GM18505 (cell line): Measurements from ENCODE around the gene ARHGEF11.

Experiments used
- ATAC-seq: cut with Tn5 transposase; IDR thresholded peaks from one replicate; pipeline ENCODE4 v1.9.1; 2021; ENCODE audit not compliant: unreplicated experiment
- POLR2A ChIP-seq: IDR thresholded peaks from 4 replicates; pipeline ENCODE4 v1.6.1; 2011; ENCODE audit warnings: borderline replicate concordance; ENCODE audit not compliant: insufficient read depth, insufficient read length; ENCODE audit errors: extremely low read depth

Gene ARHGEF11

GRCh38 chr1:156896490-156897033, 149.0 kb downstream of the ARHGEF11 start:
- no peak for TF ChIP-seq POLR2A
- ATAC-seq = no peak

DNA sequence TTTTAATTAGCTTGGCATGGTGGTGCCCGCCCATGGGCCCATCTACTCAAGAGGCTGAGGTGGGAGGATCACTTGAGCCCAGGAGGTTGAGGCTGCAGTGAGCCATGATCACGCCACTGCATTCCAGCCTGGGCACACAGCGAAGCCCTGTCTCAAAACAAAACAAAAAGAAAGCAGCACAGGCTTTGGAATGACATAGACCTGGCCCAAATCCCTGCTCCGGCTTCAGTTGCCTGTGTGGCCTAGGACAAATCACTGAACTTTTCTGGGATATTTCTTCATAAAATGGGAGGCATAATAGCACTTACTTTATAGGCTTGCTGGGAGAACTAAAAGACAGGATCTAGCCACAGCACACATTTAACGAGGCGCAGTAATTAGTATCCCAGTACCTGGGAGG, 149.6 kb downstream of the ARHGEF11 start:
- TF ChIP-seq POLR2A = no peak
- no peak for ATAC-seq

DNA sequence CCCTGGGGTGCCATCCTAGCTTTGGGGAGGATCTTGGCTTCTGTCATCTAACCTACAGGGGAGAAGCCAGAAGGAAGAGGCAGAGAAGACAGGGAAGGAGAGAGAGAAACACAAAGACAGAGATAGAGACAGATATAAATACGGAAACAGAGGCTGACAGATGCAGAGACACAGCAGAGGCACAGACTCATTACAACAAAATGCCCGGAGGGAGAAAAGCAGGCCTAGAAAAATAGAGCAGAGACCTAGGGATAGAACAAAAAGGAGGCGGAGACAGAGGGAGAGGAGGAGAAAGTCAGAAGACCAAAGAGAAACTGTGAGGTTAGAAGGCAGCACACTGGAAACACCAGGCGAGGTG, 150.1 kb downstream of the ARHGEF11 start:
- TF ChIP-seq POLR2A = no peak
- ATAC-seq = no peak

DNA sequence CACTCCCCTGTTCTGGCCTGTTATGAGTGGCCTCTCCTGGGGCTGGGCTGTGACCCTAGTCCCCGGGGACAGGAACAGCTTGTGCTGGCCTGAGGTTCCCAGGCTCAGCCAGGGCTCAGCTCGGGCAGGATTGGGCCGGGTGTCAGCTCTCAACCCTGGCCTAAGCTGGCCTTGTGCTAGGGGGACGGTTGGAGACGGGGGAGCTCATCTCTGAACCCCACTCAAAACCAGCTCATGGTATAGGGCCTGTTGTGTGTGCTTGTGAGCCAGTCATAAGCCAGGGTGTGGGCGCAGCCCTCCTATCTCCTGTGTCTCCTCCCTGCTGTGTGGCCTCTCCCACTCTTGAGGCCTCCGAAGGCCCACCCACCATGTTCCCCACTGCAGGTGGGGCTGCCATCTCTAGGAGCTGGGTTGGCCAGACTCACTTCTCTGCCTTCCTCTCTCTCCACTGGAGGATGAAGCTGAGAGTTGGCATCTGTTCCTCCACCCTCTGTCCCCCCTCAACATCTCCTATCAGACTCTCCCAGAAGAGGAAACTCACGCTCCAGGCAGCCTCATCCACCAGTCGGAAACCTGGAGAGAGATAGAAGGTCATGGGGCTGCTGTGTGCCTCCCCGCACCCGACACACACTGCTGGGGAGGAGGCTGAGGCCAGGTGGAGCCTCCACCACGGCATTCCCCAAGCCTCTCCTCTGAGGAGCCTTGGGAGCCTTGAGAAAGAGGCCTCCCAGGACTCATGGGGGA, 150.7 kb downstream of the ARHGEF11 start:
- no peak for TF ChIP-seq POLR2A
- no peak for ATAC-seq

- no peak for TF ChIP-seq POLR2A
- no peak for ATAC-seq
Observed at GRCh38 chr1:156894001-156894400, 151.5 kb downstream of the ARHGEF11 start.

DNA sequence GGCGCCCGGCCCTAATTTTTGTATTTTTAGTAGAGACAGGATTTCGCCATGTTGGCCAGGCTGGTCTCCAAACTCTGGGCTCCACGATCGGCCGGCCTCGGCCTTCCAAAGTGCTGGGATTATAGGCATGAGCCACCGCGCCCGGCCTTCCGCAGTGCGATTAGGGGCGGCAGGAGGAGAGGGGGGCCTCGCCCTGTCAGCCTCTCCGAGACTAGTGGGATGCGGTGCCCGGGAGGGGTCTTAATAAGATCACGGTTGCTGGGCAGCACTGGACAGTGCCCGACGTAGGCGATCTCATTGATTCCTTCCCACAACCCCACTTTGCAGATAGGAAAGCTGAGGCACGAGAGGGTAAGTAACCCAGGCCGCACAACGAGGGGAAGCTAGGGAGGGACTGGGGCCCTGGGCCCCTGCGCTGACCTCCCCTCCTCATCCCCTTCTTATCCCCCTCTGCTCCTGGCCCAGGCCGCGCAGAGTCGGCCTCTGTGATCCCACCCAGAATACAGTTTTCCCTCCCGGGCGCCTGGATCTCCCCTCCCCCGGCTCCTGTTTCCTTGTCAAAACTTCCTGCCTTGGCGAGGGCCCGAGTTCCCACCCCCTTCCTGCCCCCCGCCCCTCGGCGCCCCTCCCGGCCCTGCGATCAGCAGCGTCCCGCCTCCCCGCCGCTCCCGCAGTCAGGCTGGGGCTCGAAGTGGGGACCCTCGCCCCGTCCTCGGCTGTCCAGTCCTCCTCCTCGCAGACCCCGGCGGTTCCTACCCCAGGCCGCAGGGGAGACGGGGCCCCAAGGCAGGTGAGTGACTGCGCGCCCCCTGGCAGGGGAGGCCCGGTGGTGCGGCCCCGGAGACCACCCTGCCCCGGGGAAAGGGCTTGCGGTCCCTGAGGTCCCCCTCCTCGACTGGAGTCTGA, 152.2 kb downstream of the ARHGEF11 start, which contains the start of gene PEAR1:
Gene PEAR1 (plus strand): TSS at position 671 of the 906 bp plus-strand sequence. CDS start 10,209 bp downstream, outside the sequence.
- no peak for TF ChIP-seq POLR2A
- no peak for ATAC-seq

DNA sequence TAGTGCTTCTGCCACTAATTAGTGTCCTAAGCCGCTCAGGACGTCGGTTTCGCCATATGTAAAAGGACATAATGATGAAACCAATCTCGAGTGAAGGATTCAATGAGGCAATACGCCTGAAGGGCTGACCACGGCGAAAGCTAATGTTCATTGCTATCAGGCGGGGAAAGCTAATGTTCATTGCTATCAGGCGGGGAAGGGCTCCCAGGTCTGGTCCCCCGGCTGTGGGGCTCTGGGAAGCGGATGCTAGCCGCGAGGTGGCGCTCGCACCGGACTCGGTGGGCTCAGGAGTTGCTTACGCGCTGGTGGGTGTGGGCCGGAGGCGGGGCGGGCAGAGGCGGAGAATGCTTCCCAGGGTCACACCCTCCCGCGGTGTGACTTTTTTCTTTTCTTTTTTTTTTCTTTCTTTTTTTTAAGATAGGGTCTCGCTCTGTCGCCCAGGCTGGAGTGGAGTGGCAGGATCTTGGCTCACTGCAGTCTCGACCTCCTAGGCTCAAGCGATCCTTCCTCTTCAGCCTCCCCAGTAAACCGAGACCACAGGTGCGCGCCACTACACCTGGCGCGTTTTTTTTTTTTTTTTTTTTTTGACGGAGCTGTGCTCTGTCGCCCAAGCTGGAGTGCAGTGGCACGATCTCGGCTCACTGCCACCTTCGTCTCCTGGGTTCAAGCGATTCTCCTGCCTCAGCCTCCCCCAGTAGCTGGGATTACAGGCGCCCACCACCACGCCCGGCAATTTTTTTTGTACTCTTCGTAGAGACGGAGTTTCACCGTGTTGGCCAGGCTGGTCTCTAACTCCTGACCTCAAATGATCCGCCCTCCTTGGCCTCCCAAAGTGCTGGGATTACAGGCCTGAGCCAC, 153.1 kb downstream of the ARHGEF11 start:
- ATAC-seq = no peak
- TF ChIP-seq POLR2A = no peak

DNA sequence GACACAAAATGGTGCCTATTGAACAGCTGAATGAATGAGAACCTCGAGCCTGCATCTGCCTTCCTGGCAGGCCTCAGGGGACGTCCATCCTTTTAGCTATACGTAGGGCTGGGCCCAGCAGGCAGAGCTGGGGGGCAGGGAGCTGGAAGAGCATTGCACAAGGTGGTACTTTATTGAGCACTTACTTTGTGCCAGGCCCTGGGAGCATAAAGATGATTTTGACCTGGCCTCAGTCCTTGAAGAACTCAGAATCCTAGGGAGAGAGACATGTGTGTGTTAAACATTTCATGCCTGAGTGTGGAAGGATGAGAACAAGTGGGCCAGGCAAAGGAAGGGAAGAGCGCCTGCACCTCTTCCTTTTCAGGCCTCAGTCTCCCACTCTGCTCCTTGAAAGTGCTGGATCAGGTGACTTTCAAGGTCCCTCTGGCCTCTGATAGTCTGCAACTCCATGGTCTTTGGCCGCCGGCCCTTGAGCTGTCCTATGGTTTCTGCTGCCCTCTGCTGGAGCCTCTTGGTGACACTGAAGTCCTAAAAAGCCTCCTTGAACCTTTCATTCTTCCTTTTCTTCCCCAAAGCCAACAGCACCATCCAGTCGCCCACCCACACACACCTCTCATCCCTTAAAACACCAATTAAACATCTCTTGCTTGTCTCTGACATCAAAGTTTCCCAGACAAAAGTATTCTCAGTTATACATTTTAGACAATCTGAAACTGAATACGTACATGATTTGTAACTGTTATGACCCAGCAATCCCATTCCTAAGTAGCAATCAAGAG, 155.6 kb downstream of the ARHGEF11 start:
- TF ChIP-seq POLR2A = no peak
- no peak for ATAC-seq

- no peak for ATAC-seq
- no peak for TF ChIP-seq POLR2A
Observed at GRCh38 chr1:156887734-156888133, 157.8 kb downstream of the ARHGEF11 start.

DNA sequence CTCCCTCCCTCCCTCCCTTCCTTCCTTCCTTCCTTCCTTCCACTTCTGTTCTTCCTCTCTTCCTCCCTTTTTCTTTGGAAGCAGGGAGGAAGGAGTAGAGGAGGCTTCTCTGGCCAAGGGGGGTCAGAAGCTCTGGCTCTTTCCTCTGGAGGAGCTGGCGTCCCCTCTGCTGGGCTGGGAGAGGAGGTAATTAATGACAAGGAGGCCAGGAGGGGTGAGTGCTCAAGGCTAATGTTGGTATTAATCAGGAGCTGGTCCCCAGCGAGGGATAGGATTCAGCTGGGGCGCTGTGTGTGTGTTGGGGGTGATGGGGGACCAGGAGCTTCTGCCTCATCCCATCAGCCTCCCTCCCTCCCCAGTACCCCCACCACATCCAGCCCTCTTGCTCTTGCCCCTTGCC, 158.2 kb downstream of the ARHGEF11 start:
- no peak for ATAC-seq
- no peak for TF ChIP-seq POLR2A

GRCh38 chr1:156886583-156887281, 158.8 kb downstream of the ARHGEF11 start:
- no peak for TF ChIP-seq POLR2A
- no peak for ATAC-seq
